ENCODE measurements around the gene LEFTY2.
"Not testable (repeated sequence)": the region's sequence is repeated elsewhere in the genome, so short reads cannot be mapped to it uniquely, and the experiment has no call there.

Gene LEFTY2

DNA sequence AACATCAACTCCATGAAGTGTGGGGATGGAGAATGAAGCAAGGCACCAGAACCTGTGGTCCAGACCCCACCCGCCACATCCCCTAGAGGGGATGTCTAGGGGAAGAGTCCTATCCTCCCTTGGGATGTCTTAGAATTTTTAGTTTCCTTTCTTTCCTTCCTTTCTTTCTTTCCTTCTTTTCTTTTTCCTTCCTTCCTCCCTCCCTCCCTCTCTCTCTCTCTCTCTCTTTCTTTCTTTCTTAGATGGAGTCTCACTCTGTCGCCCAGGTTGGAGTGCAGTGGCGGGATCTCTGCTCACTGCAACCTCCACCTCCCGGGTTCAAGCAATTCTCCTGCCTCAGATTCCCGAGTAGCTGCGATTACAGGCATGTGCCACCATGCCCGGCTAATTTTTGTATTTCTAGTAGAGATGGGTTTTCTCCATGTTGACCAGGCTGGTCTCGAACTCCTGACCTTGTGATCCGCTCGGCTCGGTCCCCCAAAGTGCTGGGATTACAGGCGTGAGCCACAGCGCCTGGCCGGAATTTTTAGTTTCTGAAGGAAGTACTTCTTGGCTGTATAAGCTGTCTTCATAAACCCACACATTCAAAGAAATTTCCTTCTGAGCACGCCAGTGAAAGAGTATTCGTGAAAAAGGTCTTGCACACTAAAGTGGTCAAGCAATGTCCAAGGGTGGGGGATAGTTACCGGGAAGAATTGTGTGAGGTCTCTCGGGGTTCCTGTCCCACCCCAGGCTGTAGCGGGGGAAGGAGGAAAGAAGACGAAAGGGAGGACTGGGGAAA, 20.8 kb upstream of the LEFTY2 start:
- in situ Hi-C loops (cut with MboI; ENCODE audit: low pct_unique_long_range_greater_than_20kb, low sequenced_read_pairs) = no loop called here
- DNase-seq = no peak

DNA sequence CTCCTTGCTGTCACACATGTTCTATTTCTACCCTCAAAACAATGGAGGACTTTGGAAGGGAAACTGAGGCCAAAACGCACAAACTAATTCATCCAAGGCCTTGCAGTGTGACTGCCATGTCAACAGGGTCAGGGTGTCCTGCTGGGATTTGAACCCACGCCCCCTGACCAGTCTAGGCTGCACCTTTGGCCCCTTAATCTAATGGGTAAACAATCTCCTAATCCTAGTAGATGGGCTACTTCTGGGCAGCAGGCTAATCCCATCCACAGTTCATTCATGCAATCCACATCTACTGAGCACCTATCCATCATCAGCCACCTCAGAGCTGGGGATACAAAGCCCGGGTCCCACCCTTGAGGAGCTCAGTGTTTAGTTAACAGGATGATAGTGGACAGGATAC, 17.0 kb upstream of the LEFTY2 start:
- in situ Hi-C loops (cut with MboI; ENCODE audit: low pct_unique_long_range_greater_than_20kb, low sequenced_read_pairs) = no loop called here
- no peak for DNase-seq

DNA sequence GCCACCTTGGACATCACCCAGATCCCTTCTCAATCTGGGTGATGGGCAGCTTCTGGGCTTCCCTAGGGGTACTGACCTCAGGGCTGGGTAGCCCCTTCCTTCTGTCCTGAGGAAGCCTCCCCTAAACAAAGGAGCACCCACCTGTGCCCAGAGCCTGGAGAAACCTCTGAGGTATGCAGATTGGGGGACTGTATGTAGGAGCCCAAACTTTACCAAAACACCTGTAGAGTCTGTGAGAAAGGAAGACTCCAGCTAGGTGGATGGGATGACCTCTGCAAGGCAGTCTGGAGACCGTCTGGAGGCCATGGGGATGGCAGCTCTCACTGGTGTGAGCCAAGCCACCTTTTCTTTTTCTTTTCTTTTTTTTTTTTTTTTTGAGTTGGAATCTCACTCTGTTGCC, 13.7 kb upstream of the LEFTY2 start:
- DNase-seq = no peak
- in situ Hi-C loops (cut with MboI; ENCODE audit: low pct_unique_long_range_greater_than_20kb, low sequenced_read_pairs) = no loop called here

DNA sequence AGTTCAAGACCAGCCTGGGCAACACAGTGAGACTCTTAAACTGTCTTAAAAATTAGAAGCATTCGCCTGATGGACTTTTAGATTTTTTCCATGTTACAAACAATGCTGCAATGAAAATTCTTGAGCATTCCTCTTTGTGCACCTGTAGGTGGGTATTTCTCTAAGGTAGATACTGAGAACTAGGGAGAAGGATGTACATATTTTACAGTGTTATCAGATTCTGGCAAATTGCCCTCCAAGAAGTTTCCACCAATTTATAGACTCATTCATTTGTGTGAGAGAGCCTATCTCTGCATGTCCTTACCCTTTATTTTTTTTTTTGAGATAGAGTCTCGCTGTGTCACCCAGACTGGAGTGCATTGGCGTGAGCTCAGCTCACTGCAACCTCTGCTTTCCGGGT, 12.3 kb upstream of the LEFTY2 start:
- in situ Hi-C loops (cut with MboI; ENCODE audit: low pct_unique_long_range_greater_than_20kb, low sequenced_read_pairs) = no loop called here
- DNase-seq = no peak

DNA sequence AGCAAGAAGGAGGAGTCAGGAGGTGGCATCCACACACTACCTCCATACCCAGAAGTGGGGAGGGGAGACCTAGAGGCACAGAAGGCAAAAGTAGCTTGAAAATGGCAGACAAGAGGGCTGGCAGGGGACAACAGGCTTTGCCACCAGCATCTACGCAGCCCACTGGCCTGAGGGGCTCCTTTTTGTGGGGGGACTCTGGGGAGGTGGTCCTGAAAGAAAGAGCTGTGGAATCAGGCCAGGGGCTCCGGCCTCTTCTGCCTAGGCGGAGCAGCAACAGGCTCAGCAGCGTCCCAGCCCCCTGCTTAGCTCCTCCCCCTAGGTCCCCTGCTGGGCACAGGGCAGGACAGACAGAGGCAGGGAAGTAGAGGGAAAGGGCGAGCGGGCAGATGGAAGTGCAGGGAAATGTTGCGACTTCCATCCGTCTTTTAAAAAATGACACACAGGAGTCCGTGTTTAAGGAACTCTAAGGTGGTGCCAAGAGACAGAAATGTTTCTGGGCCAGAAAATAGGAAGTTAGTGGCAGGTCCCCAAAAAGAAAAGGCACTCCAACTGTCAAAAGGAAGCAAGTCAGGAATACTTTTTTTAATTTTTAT, 10.0 kb upstream of the LEFTY2 start:
- DNase-seq = peak; percentile 75
- in situ Hi-C loops (cut with MboI; ENCODE audit: low pct_unique_long_range_greater_than_20kb, low sequenced_read_pairs) = no loop called here

DNA sequence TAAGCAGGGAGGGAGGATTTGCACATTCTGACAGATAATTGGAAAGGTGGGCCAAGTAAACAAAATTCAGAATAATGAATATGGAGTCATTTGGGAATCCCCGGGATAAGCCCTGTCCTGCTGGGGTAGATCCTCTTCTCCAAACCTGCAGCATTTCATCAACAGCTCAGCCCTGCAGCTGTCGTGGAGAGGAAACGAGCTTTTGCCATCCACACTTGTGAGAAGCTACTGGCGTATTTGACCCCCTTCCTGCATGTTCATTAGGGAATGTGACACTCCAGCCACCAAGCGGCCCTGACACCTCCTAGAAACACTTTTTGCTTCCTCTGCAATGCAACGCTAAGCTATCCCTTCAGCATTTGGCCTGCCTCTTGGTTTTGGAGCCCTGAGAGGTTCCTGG, 8.0 kb upstream of the LEFTY2 start:
- in situ Hi-C loops (cut with MboI; ENCODE audit: low pct_unique_long_range_greater_than_20kb, low sequenced_read_pairs) = no loop called here

DNA sequence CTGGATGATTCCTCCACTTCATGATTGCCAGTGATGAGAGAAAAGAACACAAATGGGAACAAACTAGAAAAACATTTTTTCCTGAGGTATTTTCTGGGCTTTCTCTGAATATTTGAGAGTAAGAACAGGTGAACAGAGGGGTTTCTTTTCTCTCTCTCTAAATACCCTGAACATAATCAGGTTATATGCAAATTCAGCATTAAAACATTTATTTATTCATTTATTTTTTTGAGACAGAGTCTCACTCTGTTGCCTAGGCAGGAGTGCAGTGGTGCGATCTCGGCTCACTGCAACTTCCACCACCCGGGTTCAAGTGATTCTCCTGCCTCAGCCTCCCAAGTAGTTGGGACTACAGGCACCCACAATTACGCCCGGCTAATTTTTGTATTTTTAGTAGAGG, 5.8 kb upstream of the LEFTY2 start:
- DNase-seq = no peak
- in situ Hi-C loops (cut with MboI; ENCODE audit: low pct_unique_long_range_greater_than_20kb, low sequenced_read_pairs) = no loop called here

More for the DNA sequence above, 8.0 kb upstream of the LEFTY2 start:
- no peak for DNase-seq

DNA sequence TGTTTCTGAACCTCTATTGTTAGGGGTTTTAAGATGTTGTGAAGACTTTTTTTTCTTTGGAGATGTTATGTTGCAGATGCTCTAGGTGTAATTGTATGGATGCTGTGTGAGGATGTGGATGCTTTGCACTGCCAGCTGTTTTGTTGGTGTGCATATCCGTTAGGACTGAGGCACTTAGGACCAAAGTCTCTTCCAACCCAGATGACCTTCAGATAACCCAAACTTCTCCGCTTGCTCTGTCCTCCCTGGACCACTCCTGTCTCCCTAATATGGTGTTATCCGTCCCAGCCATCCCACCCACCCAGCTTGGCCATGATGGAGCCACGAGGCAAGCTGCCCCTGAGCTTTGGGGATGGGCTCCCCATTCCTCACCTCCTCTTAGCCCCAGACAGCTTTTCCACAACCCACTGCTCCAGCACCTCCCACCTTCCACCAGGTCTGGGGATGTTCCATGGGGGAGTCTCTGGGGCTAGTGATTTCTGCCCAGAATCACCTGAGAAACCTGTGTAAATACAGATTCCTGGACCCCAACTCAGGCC, 5.1 kb upstream of the LEFTY2 start:
- in situ Hi-C loops (cut with MboI; ENCODE audit: low pct_unique_long_range_greater_than_20kb, low sequenced_read_pairs) = no loop called here
- no peak for DNase-seq

DNA sequence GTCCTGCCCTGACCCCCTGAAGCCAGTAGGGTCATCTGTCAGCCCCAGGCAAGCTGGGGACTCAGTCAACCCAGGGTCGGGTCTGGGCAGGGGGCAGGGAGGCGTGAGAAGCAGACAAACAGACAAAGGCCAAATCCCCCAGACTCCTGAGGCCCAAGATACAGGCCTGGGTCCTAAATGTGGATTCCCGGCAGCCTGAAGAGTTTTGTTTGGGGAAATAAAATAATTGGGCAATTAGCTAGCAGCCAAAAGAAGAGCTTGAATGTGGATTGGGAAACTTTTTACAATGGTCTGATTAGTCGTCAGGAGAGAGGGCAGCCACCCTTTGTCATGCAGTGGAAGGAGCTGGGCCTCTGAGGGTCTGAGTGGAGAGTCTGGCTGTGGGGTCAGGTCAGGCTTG, 4.5 kb upstream of the LEFTY2 start:
- no peak for DNase-seq
- in situ Hi-C loops (cut with MboI; ENCODE audit: low pct_unique_long_range_greater_than_20kb, low sequenced_read_pairs) = no loop called here

DNA sequence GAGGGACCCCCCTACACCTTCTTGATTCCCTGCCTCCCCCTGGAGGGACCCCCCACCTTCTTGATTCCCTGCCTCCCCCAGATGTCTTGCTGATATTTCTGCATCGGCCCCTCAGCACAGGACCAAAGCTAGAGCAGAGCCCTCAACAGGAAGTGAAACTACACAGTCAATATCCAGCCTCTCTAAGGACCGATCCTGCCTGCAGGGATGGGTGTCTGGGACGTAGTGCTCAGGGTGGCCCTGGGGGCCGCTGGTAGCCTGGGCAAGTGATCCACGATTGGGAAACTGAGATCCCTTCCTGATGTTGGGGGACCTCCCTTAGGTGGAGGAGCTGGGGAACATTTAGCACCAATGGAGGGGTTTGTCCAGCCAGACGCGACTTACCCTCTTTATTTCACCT, 3.9 kb upstream of the LEFTY2 start:
- in situ Hi-C loops (cut with MboI; ENCODE audit: low pct_unique_long_range_greater_than_20kb, low sequenced_read_pairs) = no loop called here

DNA sequence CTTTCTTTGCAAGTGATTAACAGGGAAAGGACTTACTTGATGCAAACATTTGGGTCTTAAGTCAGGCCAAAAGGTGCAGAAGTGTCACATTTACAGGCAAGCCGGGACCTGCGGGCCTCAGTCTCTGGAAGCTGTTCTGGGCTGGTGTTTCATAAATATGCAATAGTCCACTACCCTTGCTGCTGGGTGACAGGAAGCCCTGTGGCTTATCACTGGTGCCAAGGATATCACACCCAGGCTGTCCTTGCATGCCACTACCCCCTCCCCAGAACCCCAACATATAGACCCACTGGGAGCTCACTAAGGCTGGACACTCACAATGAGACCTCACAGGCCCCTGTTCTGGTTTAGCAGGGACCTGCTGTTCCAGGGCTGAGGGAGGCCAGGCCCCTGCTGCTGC, 3.4 kb upstream of the LEFTY2 start:
- DNase-seq = no peak
- in situ Hi-C loops (cut with MboI; ENCODE audit: low pct_unique_long_range_greater_than_20kb, low sequenced_read_pairs) = no loop called here

More for the DNA sequence above, 3.9 kb upstream of the LEFTY2 start:
- no peak for DNase-seq

DNA sequence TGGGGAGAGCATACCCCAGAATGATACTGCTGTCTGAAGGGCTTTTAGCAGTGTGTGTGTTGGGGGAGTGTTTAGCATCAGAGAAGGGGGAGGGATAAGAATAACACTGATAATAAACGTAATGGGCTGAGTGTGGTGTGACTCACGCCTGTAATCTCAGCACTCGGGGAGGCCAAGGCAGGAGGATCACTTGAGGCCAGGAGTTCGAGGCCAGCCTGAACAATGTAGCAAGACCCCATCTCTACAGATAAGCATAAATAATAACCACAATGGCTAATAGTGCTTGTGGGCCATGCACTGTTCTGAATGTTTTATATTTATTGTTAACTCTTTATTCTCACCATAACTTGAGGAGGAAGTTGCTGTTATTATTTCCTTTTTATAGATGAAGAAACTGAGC, 2.6 kb upstream of the LEFTY2 start:
- no peak for DNase-seq
- in situ Hi-C loops (cut with MboI; ENCODE audit: low pct_unique_long_range_greater_than_20kb, low sequenced_read_pairs) = no loop called here

DNA sequence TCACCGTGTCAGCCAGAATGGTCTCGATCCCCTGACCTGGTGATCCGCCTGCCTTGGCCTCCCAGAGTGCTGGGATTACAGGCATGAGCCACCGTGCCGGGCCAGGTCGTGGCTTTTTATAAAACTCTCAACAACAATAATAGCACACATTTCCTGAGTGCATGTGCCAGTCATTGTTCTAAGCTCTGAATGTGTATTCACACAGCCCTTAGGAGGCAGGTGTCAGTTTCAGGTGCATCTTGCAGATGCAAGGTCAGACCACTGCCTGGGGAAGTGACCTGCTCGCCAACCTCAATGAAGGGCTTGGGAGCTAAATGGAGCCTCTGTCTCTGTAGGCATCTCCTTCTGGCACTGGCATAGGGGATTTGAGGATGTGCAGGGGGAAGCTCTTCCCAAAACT, 1.6 kb upstream of the LEFTY2 start:
- DNase-seq = no peak
- in situ Hi-C loops (cut with MboI; ENCODE audit: low pct_unique_long_range_greater_than_20kb, low sequenced_read_pairs) = no loop called here

DNA sequence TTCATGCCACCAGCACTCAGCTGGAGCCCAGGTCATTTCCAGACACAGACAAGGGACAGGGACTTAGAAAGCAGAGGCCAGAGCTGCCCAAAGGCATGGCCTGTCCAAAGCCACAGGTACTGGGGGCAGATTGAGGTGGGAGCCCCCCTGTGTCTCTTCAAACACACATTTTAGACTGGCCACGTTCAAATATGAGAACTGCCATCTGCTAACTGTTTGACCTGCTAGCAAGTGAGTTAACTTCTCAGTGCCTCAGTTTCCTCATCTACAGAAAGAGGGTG, 862 bp upstream of the LEFTY2 start:
- DNase-seq = no peak
- in situ Hi-C loops (cut with MboI; ENCODE audit: low pct_unique_long_range_greater_than_20kb, low sequenced_read_pairs) = no loop called here

DNA sequence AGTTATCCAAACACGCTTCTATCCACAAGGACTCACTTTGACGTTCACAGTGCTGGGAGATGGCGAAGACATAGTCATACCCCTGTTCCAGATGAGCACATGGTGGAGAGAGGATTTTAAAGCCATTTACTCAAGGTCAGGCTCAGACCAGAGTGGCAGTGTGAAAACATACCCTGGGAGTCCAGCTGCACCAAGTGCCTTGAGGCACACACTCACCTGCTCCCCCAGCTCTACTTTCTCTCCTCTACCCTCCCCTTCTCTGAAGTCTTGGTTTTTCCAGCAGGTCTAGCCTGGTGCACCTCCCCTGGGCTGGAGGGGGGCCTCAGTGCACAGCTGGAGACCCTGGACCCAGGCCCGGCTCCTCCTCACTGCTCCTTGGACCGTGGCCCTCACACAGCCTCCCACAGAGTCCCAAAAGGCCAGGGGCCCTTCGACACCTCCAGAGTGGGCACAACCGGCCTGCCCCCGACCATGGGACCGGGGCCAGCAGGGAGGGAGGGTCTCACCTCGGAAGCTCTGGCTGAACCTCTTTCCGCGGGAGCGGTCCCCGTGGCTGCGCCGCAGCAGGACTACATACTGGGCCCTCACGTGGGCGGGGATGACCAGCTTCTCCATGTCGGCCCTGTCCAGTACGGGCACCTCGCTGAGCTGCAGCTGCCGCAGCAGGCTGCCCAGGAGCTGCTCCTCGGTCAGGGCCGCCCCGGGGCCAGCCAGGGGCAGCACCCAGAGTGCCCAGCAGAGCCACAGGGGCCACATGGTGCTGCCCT, 452 bp downstream of the LEFTY2 start:
- in situ Hi-C loops (cut with MboI; ENCODE audit: low pct_unique_long_range_greater_than_20kb, low sequenced_read_pairs) = no loop called here
- no peak for DNase-seq

DNA sequence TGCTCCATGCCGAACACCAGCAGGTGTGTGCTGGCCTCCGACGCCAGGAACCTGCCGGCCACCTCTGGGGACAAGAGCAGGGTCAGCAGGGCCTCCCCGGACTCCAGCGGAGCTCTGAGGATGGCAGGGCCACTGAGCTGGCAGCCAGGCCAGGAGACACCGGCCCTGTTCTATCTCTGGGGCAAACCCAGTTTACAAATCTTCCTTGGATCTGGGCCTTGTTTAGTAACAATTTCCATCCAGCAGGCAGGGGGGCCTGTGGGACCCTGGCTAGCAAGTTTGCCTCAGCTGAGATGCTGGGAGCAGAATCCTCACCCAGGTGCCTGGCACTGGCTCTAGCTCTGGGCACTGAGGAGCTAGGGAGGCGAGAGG, 1.1 kb downstream of the LEFTY2 start:
- DNase-seq; in situ Hi-C loops (cut with MboI; ENCODE audit: low pct_unique_long_range_greater_than_20kb, low sequenced_read_pairs): not testable (repeated sequence)

DNA sequence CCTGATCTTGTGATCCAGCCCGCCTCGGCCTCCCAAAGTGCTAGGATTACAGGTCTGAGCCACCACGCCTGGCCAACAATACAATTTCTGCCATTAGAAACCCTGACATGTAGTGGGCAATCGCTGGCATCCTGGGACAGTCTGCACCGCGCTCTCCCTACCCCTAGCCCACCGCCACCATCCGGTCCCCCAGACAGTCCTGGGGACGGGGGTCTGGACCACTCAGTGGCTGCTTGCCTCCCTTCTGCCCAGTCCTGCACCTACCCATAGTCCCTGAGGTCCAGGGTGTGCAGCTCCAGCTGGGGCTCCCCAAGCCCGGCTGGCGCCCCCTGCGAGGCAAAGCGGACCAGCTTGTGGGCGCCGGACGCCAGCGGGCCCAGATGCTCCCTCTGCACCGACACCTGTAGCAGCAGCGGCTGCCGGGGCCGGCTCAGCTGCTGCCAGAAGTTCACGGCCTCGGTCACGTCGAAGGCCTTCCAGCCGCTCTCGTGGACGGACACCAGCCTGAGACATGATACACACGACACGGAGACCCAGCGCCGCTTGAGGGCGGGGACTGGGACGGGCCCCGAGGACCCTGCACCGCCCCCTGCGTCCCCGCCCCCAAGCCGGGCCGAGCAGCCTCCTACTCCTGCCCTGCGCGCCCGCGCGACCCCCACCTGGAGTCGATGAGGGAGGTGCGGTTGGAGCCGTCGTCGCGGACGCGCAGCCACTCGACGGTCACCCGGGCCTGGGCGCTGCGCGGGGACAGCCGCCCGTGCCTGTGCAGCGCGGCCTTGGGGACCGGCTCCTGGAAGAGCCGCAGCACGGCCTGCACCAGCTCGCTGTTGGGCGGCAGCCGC, 1.7 kb downstream of the LEFTY2 start:
- DNase-seq; in situ Hi-C loops (cut with MboI; ENCODE audit: low pct_unique_long_range_greater_than_20kb, low sequenced_read_pairs): not testable (repeated sequence)

DNA sequence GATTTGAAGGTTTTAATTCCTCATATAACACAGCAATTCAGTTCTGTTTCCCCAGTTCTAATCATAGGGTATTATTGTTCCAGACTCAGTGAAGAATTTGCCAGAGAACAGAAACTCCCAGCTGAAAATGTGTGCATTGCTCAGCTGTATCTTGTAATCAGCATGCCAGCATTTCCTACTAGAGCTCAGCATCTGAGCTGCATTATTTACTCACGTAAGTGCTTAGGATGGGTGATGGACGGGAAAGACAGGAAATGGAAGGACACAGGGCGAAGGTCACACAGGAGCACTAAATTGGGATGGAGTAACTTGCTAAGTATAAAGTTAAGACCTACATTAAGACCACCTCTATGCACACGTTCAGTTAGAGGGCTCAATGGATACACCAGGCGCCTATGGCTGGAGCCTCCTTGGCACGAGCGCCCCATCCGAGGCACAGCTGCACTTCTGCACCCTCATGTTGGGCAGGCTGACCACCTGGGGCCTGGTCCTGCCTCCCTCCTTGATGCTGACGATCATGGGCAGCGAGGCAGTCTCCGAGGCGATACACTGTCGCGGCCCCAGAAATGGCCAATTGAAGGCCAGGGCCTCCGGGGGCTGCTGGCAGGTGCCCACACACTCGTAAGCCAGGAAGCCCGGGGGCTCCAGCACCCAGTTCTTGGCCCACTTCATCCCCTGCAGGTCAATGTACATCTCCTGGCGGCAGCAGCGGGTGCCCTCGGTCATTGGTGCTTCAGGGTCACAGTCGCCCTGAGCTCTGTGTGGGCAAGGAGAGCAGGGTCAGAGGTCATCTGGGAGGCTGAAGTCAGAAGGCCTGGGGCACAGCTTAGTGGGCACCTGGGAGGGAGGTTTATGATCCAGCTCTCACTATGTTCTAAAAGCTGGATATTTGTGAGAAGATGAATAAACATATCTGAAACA, 3.7 kb downstream of the LEFTY2 start:
- no peak for DNase-seq
- in situ Hi-C loops (cut with MboI; ENCODE audit: low pct_unique_long_range_greater_than_20kb, low sequenced_read_pairs) = no loop called here

DNA sequence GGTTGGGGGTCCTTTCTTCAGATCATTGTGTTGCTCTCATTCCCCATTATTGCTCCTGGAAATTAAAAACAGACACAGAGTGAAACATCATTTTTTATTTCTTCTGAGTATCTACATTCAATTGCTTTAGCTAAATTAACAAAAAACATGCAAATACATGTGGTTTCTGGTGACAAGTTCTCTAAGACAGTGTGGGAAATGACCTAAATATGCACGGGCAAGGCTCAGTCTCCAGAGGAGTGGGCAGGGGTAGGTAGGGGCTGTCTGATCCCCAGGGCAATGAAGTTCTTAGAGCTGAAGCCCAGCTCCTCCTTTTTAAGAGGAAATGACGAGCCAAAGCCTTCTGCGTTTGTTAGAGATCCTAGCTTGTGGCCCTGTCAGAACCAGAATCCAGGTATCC, 4.5 kb downstream of the LEFTY2 start:
- DNase-seq = no peak
- in situ Hi-C loops (cut with MboI; ENCODE audit: low pct_unique_long_range_greater_than_20kb, low sequenced_read_pairs) = no loop called here

All from KBM-7 (cell line).